Measurements from ENCODE around the gene PRSS21. TPM values are rescaled to one million over a fixed set of nuclear protein-coding genes. Genes with fewer than 3 reads are reported as not detected.
A peak's percentile ranks its signal among the peaks of the same experiment; 100 is the strongest.

The PRSS21 gene
- total RNA-seq, 1 donor: not detected

GRCh38 chr16:2777231-2777902 is 39.7 kb upstream of the PRSS21 start, which contains the start of gene ELOB:
Gene ELOB (minus strand): TSS chr16:2777280. CDS start chr16:2777239, 41 bp downstream.
- no peaks in the 10 kb centered on the region for H3K27me3 ChIP-seq (ENCODE audit: insufficient read depth, low read length)
- H3K4me3 ChIP-seq (ENCODE audit: low read length): peak within 1 kb of the TSS; percentile 91

GRCh38 chr16:2777903-2778629 is 39.0 kb upstream of the PRSS21 start:
- Histone ChIP-seq H3K9me3 (ENCODE audit: low read depth, low read length) (no peaks in the 10 kb centered on the region), H3K27me3 (ENCODE audit: insufficient read depth, low read length) (no peaks in the 10 kb centered on the region), H3K4me3 (ENCODE audit: low read length) (peak overlapping the region; percentile 91), H3K4me1 (ENCODE audit: insufficient read depth, low read length) (peaks cover 35% of the 10 kb centered on the region)

More at GRCh38 chr16:2777231-2777902, 39.7 kb upstream of the PRSS21 start, which contains the start of gene ELOB:
- no peaks in the 10 kb centered on the region for H3K9me3 ChIP-seq (ENCODE audit: low read depth, low read length)
- H3K4me1 ChIP-seq (ENCODE audit: insufficient read depth, low read length): peaks cover 35% of the 10 kb centered on the region

GRCh38 chr16:2778630-2778958 is 38.4 kb upstream of the PRSS21 start:
- Histone ChIP-seq H3K4me3 (ENCODE audit: low read length) (peak overlapping the region; percentile 91), H3K27me3 (ENCODE audit: insufficient read depth, low read length) (no peaks in the 10 kb centered on the region), H3K9me3 (ENCODE audit: low read depth, low read length) (no peaks in the 10 kb centered on the region), H3K4me1 (ENCODE audit: insufficient read depth, low read length) (peaks cover 35% of the 10 kb centered on the region)

- Histone ChIP-seq H3K27me3 (ENCODE audit: insufficient read depth, low read length) (no peaks in the 10 kb centered on the region), H3K9me3 (ENCODE audit: low read depth, low read length) (no peaks in the 10 kb centered on the region), H3K4me1 (ENCODE audit: insufficient read depth, low read length) (peaks cover 35% of the 10 kb centered on the region), H3K4me3 (ENCODE audit: low read length) (no peak overlapping the region)
Measured at GRCh38 chr16:2779151-2779920, 37.7 kb upstream of the PRSS21 start.

GRCh38 chr16:2779978-2780898 is 36.8 kb upstream of the PRSS21 start:
- H3K4me3 ChIP-seq (ENCODE audit: low read length): no peak overlapping the region
- H3K4me1 ChIP-seq (ENCODE audit: insufficient read depth, low read length): peaks cover 35% of the 10 kb centered on the region
- peaks cover 4% of the 10 kb centered on the region for H3K27me3 ChIP-seq (ENCODE audit: insufficient read depth, low read length)
- no peaks in the 10 kb centered on the region for H3K9me3 ChIP-seq (ENCODE audit: low read depth, low read length)

- H3K4me1 ChIP-seq (ENCODE audit: insufficient read depth, low read length): peaks cover 32% of the 10 kb centered on the region
- H3K9me3 ChIP-seq (ENCODE audit: low read depth, low read length): no peaks in the 10 kb centered on the region
- no peak overlapping the region for H3K4me3 ChIP-seq (ENCODE audit: low read length)
- peaks cover 6% of the 10 kb centered on the region for H3K27me3 ChIP-seq (ENCODE audit: insufficient read depth, low read length)
Measured at GRCh38 chr16:2782583-2783351, 34.3 kb upstream of the PRSS21 start.

- Histone ChIP-seq H3K9me3 (ENCODE audit: low read depth, low read length) (no peaks in the 10 kb centered on the region), H3K27me3 (ENCODE audit: insufficient read depth, low read length) (peaks cover 8% of the 10 kb centered on the region), H3K4me3 (ENCODE audit: low read length) (no peak overlapping the region), H3K4me1 (ENCODE audit: insufficient read depth, low read length) (peaks cover 23% of the 10 kb centered on the region)
Measured at GRCh38 chr16:2783581-2784357, 33.3 kb upstream of the PRSS21 start.

GRCh38 chr16:2784358-2785100 is 32.5 kb upstream of the PRSS21 start:
- Histone ChIP-seq H3K4me3 (ENCODE audit: low read length) (peak overlapping the region; percentile 33), H3K9me3 (ENCODE audit: low read depth, low read length) (no peaks in the 10 kb centered on the region), H3K27me3 (ENCODE audit: insufficient read depth, low read length) (peaks cover 8% of the 10 kb centered on the region), H3K4me1 (ENCODE audit: insufficient read depth, low read length) (peaks cover 20% of the 10 kb centered on the region)

GRCh38 chr16:2785101-2785991 is 31.7 kb upstream of the PRSS21 start:
- H3K27me3 ChIP-seq (ENCODE audit: insufficient read depth, low read length): peaks cover 8% of the 10 kb centered on the region
- H3K4me3 ChIP-seq (ENCODE audit: low read length): peak overlapping the region; percentile 33
- H3K4me1 ChIP-seq (ENCODE audit: insufficient read depth, low read length): peaks cover 20% of the 10 kb centered on the region
- no peaks in the 10 kb centered on the region for H3K9me3 ChIP-seq (ENCODE audit: low read depth, low read length)

GRCh38 chr16:2786061-2786825 is 30.8 kb upstream of the PRSS21 start:
- no peaks in the 10 kb centered on the region for H3K9me3 ChIP-seq (ENCODE audit: low read depth, low read length)
- H3K4me3 ChIP-seq (ENCODE audit: low read length): no peak overlapping the region
- H3K4me1 ChIP-seq (ENCODE audit: insufficient read depth, low read length): peaks cover 20% of the 10 kb centered on the region
- H3K27me3 ChIP-seq (ENCODE audit: insufficient read depth, low read length): peaks cover 8% of the 10 kb centered on the region

- peaks cover 8% of the 10 kb centered on the region for H3K27me3 ChIP-seq (ENCODE audit: insufficient read depth, low read length)
Measured at GRCh38 chr16:2786826-2787151, 30.2 kb upstream of the PRSS21 start.

More at GRCh38 chr16:2786826-2787151, 30.2 kb upstream of the PRSS21 start:
- Histone ChIP-seq H3K9me3 (ENCODE audit: low read depth, low read length) (no peaks in the 10 kb centered on the region), H3K4me1 (ENCODE audit: insufficient read depth, low read length) (peaks cover 20% of the 10 kb centered on the region), H3K4me3 (ENCODE audit: low read length) (no peak overlapping the region)
